ENCODE measurements around the gene FCN2.

The FCN2 gene

GRCh38 chr9:134913041-134913712 is 32.6 kb downstream of the FCN2 start:
- DNase-seq, result no peak

- DNase-seq, result no peak
Measured at GRCh38 chr9:134913713-134914500, 33.3 kb downstream of the FCN2 start.

DNA sequence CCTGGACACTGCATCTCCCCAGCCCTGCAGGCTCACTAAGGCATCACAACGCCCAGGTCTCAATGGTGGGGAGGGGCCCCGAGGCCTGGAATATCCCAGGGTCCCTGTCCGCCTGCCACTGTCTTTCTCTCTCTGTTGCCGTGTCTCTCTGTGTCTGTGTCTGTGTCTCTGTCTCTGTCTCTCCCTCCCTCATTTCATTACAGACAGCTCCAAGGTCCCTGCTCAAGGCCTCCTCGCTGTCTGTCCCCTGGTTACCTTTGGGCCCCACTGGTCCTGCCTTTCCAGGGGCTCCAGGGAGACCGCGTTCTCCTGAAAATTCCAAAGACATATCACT is 33.9 kb downstream of the FCN2 start:
- no peak for DNase-seq

- DNase-seq, result no peak
Measured at GRCh38 chr9:134915046-134915985, 34.7 kb downstream of the FCN2 start.

- no peak for DNase-seq
Measured at GRCh38 chr9:134916161-134916665, 35.6 kb downstream of the FCN2 start.

DNA sequence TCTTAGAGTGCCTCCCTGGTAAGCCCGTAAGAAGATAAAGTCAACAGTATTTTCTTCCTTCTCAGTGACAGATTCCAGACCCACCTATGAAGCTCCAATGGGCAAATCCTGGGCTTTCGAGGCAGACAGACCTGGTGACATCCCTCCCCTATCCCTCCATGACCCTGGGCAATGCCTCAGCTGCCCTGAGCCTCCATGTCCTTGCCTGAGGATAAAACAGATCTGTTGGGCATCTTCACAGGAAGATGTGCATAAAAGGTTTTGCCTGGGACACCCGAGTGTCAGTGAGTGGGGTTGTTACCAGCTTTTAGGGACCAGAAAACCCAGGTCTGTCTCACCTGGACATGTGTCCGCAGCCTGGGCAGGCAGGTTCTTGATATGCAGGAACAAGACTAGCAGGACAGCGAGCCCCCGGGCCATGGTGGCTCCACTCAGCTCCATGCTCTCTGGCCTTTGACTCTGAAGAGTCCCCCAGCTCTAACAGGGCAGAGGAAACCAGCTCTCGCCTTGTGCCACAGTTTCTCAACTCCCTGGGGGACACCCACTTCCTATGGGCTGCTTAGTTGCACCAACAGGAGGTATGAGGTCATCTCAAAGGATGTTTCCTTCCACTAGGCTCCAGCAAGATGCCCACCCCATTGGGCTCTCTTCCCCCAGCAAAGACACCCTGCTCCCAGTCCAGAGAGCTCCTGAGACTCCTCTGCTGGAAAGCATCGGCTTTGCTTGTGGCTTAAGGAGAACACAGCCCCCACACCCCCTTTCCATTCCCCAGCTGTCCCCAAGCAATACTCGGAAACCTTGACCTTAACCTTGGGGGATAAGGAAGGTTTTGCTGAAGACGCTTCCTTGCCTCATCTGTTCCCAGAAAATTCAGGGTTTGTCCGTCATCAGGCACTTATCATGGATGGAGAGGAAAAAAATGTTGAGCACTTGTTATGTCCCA is 37.1 kb downstream of the FCN2 start, which contains the start of gene FCN1:
FCN1 (minus strand) TSS at position 482 of the 943 bp plus-strand sequence; CDS start at position 441, 41 bp downstream.
- DNase-seq, result no peak

DNA sequence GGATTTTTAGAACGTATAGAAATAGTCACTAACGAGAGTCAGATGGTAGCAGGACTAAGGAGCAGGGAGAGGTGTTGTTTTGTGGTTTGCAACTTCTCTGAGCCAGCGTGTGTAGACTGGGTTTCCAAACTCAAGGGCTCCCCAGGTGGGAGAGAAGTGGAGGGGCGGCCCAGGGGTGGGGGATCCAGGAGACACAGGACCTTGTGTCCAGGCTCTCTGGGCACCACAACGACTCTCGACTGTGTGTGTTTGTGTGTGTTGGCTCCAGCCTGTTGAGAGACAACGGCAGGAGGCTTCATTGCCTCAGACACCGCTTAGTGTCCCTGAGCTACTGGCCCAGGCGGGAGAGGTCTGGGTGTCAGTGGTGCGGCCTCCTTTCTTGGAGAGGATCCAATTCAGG is 38.0 kb downstream of the FCN2 start:
- DNase-seq, result no peak

- DNase-seq, result no peak
Measured at GRCh38 chr9:134919303-134919702, 38.7 kb downstream of the FCN2 start.

- DNase-seq, result no peak
Measured at GRCh38 chr9:134922066-134922931, 41.7 kb downstream of the FCN2 start.

GRCh38 chr9:134922932-134923240 is 42.3 kb downstream of the FCN2 start:
- DNase-seq, result no peak

DNA sequence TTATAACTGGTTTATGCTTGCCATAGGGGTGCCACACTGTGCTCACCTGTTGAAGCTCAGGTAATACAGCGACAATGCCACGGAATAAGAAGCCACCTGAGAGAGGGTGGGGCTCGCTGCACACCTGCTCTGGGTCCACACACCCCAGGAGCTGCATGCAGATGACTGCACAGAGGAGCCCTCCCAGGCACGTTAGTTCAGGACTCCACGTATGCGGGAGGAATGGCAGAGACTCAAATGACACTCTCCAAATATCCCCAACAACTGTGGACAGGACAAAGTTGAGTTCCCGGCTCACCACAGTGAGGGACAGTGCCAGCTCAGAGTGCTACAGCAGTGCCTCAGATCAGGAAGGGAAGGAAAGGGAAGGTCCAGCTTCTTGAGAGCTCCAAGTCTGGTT is 42.9 kb downstream of the FCN2 start:
- no peak for DNase-seq

DNA sequence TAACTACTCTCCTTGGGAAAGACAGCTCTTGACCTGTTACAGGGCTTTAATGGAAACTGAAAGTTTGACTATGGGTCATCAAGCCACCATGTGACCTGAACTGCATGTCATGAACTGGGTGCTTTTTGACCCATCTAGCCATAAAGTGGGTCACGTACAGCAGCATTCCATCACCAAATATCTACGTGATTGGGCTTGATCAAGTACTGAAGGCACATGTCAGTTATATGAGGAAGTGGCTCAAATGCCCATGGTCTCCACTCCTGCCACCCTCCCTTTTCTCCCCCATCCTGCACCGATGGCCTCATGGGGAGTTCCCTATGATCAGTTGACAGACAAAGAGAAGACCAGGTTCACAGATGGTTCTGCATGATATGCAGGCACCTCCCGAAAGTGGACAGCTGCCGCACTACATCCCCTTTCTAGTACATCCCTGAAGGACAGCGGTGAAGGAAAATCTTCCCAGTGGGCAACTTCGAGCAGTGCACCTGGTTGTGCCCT is 44.5 kb downstream of the FCN2 start:
- no peak for DNase-seq

DNA sequence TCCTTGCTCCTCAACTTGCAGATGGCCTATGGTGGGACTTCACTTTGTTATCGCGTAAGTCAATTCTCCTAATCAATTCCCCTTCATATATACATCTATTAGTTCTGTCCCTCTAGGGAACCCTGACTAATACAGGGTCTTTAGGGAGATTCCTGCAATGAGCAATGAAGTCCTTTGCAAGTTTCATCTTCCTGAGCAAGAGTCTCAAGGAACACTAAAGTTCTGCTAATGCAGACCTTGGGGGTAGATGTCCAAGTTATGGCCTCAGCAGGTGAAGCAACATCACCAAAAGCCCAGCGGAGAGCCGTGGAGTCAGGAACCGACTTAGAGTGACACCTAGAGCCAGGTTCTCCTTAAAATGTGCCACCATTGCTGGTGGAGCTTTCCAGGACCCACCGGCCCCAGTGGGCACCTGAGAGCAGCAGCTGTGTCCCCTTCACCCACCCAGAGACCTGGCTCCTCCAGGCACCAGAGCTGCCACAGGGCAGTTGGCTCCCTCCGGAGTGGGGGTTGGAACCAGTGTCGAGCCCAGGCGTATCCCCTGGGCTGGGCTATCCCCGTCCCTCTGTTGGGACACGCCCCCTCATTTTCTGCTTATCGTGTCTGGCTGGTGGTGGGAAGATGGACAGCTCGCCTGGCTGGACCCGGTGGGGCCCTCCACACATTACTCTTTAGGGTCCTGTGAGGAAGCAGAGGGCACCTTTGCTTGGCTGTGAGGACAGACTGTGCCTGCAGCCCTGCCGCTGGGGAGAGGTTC is 48.0 kb downstream of the FCN2 start:
- no peak for DNase-seq

DNA sequence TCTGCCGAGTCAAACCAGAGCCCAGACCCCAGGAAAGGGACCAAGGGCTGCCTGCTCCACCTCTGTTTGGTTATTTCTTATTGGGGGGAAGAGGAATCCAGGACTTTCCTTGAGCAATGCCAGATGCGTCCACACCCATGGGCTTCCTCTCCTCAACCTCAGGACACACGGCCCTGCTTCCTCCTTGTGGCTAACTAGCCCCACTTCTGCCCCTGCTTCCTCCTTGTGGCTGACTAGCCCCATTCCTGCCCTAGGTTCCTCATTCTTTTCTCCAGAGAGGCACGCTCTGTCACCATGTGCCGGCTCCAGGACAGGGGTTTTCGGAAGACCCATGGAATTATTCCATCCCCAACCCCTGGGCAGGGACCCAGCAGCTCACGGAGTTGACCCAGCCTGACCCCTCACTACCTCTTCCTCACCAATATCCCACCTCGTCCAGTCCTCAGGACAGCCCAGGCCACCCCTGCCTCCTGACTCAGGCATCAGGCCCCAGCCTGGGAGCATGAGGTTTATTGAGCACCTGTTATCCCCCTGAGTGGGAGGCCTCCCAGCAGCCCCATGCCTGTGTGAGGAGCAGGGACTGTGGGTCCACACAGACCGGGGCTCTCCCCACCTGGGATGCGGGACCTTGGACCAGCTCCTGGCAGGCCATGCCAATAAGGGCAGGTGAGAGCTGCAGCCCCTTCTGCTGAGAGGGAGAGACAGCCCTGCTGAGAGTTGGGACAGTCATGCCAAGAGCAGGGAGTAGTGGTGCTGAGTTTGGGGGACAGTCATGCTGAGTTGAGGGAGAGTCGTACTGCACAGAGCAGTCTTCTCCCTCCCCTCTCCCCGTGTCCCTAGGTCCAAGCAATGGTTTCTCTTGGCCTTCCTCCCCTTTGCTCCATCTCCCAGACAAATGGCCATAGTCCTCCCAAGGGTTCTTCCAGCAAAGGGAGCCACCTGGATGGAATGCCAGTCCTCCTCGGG is 48.9 kb downstream of the FCN2 start:
- DNase-seq, result no peak

- no peak for DNase-seq
Measured at GRCh38 chr9:134930398-134930797, 49.8 kb downstream of the FCN2 start.

GRCh38 chr9:134932171-134932570 is 51.6 kb downstream of the FCN2 start:
- DNase-seq, result no peak

- no peak for DNase-seq
Measured at GRCh38 chr9:134932606-134933005, 52.0 kb downstream of the FCN2 start.

DNA sequence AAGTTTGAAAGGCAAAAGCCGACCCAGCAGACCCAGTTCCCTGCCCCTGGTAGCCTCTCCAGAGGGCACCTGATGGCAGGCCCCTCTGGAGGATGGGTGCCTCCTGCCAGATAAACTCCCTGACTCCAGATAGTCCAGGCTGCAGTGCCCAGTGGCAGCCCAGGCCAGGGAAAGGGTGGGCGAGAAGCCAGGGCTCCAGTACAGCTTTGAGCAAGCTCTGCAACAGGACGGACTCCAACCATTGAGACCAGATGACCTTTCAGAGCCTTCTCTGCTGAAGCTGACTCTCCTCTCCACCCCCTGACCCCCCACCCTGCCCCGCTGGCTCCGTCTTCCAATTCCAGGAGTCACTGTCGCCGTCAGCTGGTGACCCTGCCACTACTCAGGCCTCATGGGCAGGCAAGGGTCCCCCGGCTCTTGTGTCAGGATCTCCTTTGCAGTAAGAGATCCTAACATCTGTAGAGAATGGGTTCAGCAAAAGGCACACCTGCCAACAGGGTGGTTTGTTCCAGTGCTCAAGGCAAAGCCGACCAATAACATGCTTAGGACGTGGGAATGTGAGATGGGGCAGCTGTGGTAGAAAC is 52.6 kb downstream of the FCN2 start:
- no peak for DNase-seq

Measured in T-helper 9 cell (primary cell).